ENCODE results near the gene MAGI1.

The MAGI1 gene

GRCh38 chr3:65398953-65399352 is 639.8 kb downstream of the MAGI1 start:
- H3K4me3 ChIP-seq (ENCODE audit: low read length), result no peak overlapping the region
- TF ChIP-seq, protein P1, sequence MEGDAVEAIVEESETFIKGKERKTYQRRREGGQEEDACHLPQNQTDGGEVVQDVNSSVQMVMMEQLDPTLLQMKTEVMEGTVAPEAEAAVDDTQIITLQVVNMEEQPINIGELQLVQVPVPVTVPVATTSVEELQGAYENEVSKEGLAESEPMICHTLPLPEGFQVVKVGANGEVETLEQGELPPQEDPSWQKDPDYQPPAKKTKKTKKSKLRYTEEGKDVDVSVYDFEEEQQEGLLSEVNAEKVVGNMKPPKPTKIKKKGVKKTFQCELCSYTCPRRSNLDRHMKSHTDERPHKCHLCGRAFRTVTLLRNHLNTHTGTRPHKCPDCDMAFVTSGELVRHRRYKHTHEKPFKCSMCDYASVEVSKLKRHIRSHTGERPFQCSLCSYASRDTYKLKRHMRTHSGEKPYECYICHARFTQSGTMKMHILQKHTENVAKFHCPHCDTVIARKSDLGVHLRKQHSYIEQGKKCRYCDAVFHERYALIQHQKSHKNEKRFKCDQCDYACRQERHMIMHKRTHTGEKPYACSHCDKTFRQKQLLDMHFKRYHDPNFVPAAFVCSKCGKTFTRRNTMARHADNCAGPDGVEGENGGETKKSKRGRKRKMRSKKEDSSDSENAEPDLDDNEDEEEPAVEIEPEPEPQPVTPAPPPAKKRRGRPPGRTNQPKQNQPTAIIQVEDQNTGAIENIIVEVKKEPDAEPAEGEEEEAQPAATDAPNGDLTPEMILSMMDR (conservative IDR thresholded peaks at IDR 0.05; ENCODE audit: low read depth, low read length), result no peak
- no peak for DNase-seq (ENCODE audit: low read depth)

DNA sequence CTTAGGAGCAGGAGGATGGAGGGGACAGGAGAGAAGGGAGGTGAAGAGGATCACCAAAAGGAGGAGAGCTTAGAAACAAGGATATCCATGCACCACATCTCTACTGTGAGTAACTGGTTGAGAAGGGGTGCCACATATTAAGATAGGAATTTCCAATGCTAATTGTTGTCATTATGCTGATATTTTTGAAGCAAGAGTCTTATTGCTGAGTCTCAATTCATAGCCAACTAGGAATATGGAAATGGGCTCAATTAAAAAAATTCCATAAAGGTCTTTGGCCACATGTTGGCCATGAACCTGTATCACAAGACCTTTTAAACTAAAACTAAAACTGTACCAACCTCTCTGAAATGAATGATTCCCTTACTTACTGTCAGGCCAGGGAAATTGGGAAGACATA is 642.6 kb downstream of the MAGI1 start:
- TF ChIP-seq, protein P1 (conservative IDR thresholded peaks at IDR 0.05; ENCODE audit: low read depth, low read length), result no peak
- DNase-seq (ENCODE audit: low read depth), result no peak
- H3K4me3 ChIP-seq (ENCODE audit: low read length), result no peak overlapping the region

GRCh38 chr3:65391068-65391467 is 647.6 kb downstream of the MAGI1 start:
- H3K4me3 ChIP-seq (ENCODE audit: low read length), result no peak overlapping the region
- DNase-seq (ENCODE audit: low read depth), result no peak
- TF ChIP-seq, protein P1 (conservative IDR thresholded peaks at IDR 0.05; ENCODE audit: low read depth, low read length), result no peak

GRCh38 chr3:65385805-65386204 is 652.9 kb downstream of the MAGI1 start:
- no peak overlapping the region for H3K4me3 ChIP-seq (ENCODE audit: low read length)
- no peak for DNase-seq (ENCODE audit: low read depth)
- TF ChIP-seq, protein P1 (conservative IDR thresholded peaks at IDR 0.05; ENCODE audit: low read depth, low read length), result no peak

- no peak for DNase-seq (ENCODE audit: low read depth)
- no peak overlapping the region for H3K4me3 ChIP-seq (ENCODE audit: low read length)
- TF ChIP-seq, protein P1 (conservative IDR thresholded peaks at IDR 0.05; ENCODE audit: low read depth, low read length), result no peak
These were observed 657.2 kb downstream of the MAGI1 start for GRCh38 chr3:65381496-65382010.

DNA sequence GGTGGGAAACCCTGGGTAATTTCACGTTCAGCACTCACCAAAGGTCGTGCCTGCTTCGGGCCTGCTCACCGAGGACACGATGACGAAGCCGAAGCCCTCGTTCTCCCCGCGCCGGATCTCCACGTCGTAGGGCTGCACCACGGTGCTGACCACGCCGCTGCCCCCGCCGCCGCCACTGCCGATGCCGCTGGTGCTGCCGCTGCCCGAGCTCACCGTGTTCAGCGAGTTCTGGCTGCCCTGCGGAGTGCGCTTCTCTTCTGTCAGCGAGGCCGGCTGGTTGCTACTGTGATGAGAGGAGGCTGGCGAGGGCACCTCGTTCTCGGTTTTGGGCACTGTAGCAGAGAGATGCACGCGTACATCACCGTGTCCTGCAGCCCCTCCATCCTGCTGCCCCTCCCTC is 659.5 kb downstream of the MAGI1 start:
- no peak for DNase-seq (ENCODE audit: low read depth)
- TF ChIP-seq, protein P1 (conservative IDR thresholded peaks at IDR 0.05; ENCODE audit: low read depth, low read length), result no peak
- no peak overlapping the region for H3K4me3 ChIP-seq (ENCODE audit: low read length)

GRCh38 chr3:65377637-65378036 is 661.1 kb downstream of the MAGI1 start:
- TF ChIP-seq, protein P1 (conservative IDR thresholded peaks at IDR 0.05; ENCODE audit: low read depth, low read length), result no peak
- H3K4me3 ChIP-seq (ENCODE audit: low read length), result no peak overlapping the region
- DNase-seq (ENCODE audit: low read depth), result no peak
